Suprapubic skin (tissue), 4 donors: ENCODE results near the gene SCRN1. TPM values are rescaled to one million over a fixed set of nuclear protein-coding genes. Genes with fewer than 3 reads are reported as not detected.

ENCODE experiments used
- DNase-seq, 2 donors: peaks; one replicate each; pipeline ENCODE4 v3.0.0-alpha.2; 2019; ENCODE audit warnings: low spot score in 2 of 2
- H3K27ac ChIP-seq: fragments of 200-600 bp; sonication (generic); one replicate; pipeline ENCODE4 v1.5.1; 2019
- H3K27me3 ChIP-seq: fragments of 200-600 bp; sonication (generic); one replicate; pipeline ENCODE4 v1.5.1; 2019
- H3K36me3 ChIP-seq: fragments of 200-600 bp; sonication (generic); one replicate; pipeline ENCODE4 v1.5.1; 2019
- H3K4me1 ChIP-seq: fragments of 200-600 bp; sonication (generic); one replicate; pipeline ENCODE4 v1.5.1; 2019
- H3K4me3 ChIP-seq: fragments of 200-600 bp; sonication (generic); one replicate; pipeline ENCODE4 v1.5.1; 2019; ENCODE audit warnings: mild to moderate bottlenecking
- H3K9me3 ChIP-seq: fragments of 200-600 bp; sonication (generic); one replicate; pipeline ENCODE4 v1.5.1; 2019
- CTCF ChIP-seq, 2 donors: fragments of 200-600 bp in 1 of 2; fragments of 450-650 bp in 1 of 2; sonication (generic) in 1 of 2; IDR thresholded peaks; one replicate each; pipeline ENCODE4 v1.5.1; 2016 to 2019; ENCODE audit warnings: antibody characterized with exemption in 2 of 2, mild to moderate bottlenecking in 1 of 2, moderate library complexity in 1 of 2
- EP300 ChIP-seq: sonication (generic); formaldehyde crosslinking; IDR thresholded peaks from one replicate; pipeline ENCODE4 v1.6.1; 2017; ENCODE audit warnings: antibody characterized with exemption
- POLR2A ChIP-seq, 2 donors: fragments of 450-650 bp; IDR thresholded peaks; one replicate each; pipeline ENCODE4 v1.6.1; 2017; ENCODE audit warnings: antibody characterized with exemption in 2 of 2, mild to moderate bottlenecking in 2 of 2, moderate library complexity in 2 of 2
- POLR2AphosphoS5 ChIP-seq, 3 donors: sonication (generic); formaldehyde crosslinking; IDR thresholded peaks; one replicate each; pipeline ENCODE4 v1.6.1; 2017; ENCODE audit warnings: antibody characterized with exemption in 3 of 3
- WGBS: methylation state at CpG from one replicate; pipeline ENCODE4 v1.1.5; 2018; 5-methylcytosine and 5-hydroxymethylcytosine counted together
- total RNA-seq, 4 donors: library from RNA; depleted of rRNA; stranded (reverse); fragments of >200 nt; gene quantifications; one replicate each; pipeline ENCODE4 v1.1.0, GENCODE V29; 2016

Gene SCRN1
- total RNA-seq, 4 donors from 2014 or later: 10.8 to 26.0 (median 15.0) TPM

GRCh38 chr7:29921404-29922010 lies 68.1 kb downstream of the SCRN1 start:
- H3K4me3 ChIP-seq: no peak overlapping the region
- TF ChIP-seq CTCF (IDR thresholded peaks at IDR 0.05) (peak; percentile 73 to 82), EP300 (no peak), POLR2A (IDR thresholded peaks at IDR 0.05) (no peak), POLR2AphosphoS5 (IDR thresholded peaks at IDR 0.05) (no peak)
- H3K27ac ChIP-seq: no peak overlapping the region
- H3K9me3 ChIP-seq: no peaks in the 10 kb centered on the region
- DNase-seq: no peak
- H3K4me1 ChIP-seq: no peaks in the 10 kb centered on the region
- WGBS: 52% methylated on average over 4 of the region's 4 CpGs
- H3K36me3 ChIP-seq: peaks cover 8% of the 10 kb centered on the region
- no peaks in the 10 kb centered on the region for H3K27me3 ChIP-seq

GRCh38 chr7:29920491-29920890 lies 69.1 kb downstream of the SCRN1 start:
- no peak for TF ChIP-seq POLR2AphosphoS5 (IDR thresholded peaks at IDR 0.05)
- no peak for TF ChIP-seq CTCF (IDR thresholded peaks at IDR 0.05)
- TF ChIP-seq EP300: no peak
- TF ChIP-seq POLR2A (IDR thresholded peaks at IDR 0.05): no peak
- no peak overlapping the region for H3K4me3 ChIP-seq
- H3K27me3 ChIP-seq: no peaks in the 10 kb centered on the region
- 84% methylated on average over 5 of the region's 5 CpGs for WGBS
- H3K4me1 ChIP-seq: no peaks in the 10 kb centered on the region
- H3K27ac ChIP-seq: no peak overlapping the region
- no peak for DNase-seq
- H3K9me3 ChIP-seq: no peaks in the 10 kb centered on the region
- peaks cover 8% of the 10 kb centered on the region for H3K36me3 ChIP-seq

GRCh38 chr7:29919790-29920189 lies 69.8 kb downstream of the SCRN1 start:
- TF ChIP-seq POLR2AphosphoS5 (IDR thresholded peaks at IDR 0.05): no peak
- TF ChIP-seq POLR2A (IDR thresholded peaks at IDR 0.05): no peak
- TF ChIP-seq EP300: no peak
- TF ChIP-seq CTCF (IDR thresholded peaks at IDR 0.05): no peak
- H3K4me1 ChIP-seq: no peaks in the 10 kb centered on the region
- no peak overlapping the region for H3K4me3 ChIP-seq
- 94% methylated on average over 5 of the region's 5 CpGs for WGBS
- H3K9me3 ChIP-seq: no peaks in the 10 kb centered on the region
- DNase-seq: no peak
- H3K36me3 ChIP-seq: peaks cover 8% of the 10 kb centered on the region
- no peak overlapping the region for H3K27ac ChIP-seq
- no peaks in the 10 kb centered on the region for H3K27me3 ChIP-seq

GRCh38 chr7:29918850-29919249 lies 70.8 kb downstream of the SCRN1 start:
- Histone ChIP-seq H3K9me3 (no peaks in the 10 kb centered on the region), H3K4me3 (no peak overlapping the region), H3K36me3 (peaks cover 8% of the 10 kb centered on the region), H3K27me3 (no peaks in the 10 kb centered on the region), H3K4me1 (no peaks in the 10 kb centered on the region), H3K27ac (no peak overlapping the region)
- TF ChIP-seq EP300 (no peak), POLR2A (IDR thresholded peaks at IDR 0.05) (no peak)
- 83% methylated on average over 4 of the region's 4 CpGs for WGBS
- DNase-seq: no peak

GRCh38 chr7:29917641-29918040 lies 72.0 kb downstream of the SCRN1 start:
- no peak for TF ChIP-seq POLR2A (IDR thresholded peaks at IDR 0.05)
- no peak for TF ChIP-seq EP300
- no peak for TF ChIP-seq CTCF (IDR thresholded peaks at IDR 0.05)
- no peak for TF ChIP-seq POLR2AphosphoS5 (IDR thresholded peaks at IDR 0.05)
- Histone ChIP-seq H3K27ac (no peak overlapping the region), H3K4me1 (no peaks in the 10 kb centered on the region), H3K9me3 (no peaks in the 10 kb centered on the region), H3K36me3 (peaks cover 4% of the 10 kb centered on the region), H3K4me3 (no peak overlapping the region), H3K27me3 (no peaks in the 10 kb centered on the region)
- no peak for DNase-seq
- 70% methylated on average over 4 of the region's 4 CpGs for WGBS
